Measurements from ENCODE around the gene ABHD17A. TPM values are rescaled to one million over a fixed set of nuclear protein-coding genes. Genes with fewer than 3 reads are reported as not detected.

The ABHD17A gene
- total and polyA plus RNA-seq, 2 of the 8 experiments (the other 6 are each of a cell fraction or from before 2014, with no cell fraction given), result 41.2 to 87.4 TPM

DNA sequence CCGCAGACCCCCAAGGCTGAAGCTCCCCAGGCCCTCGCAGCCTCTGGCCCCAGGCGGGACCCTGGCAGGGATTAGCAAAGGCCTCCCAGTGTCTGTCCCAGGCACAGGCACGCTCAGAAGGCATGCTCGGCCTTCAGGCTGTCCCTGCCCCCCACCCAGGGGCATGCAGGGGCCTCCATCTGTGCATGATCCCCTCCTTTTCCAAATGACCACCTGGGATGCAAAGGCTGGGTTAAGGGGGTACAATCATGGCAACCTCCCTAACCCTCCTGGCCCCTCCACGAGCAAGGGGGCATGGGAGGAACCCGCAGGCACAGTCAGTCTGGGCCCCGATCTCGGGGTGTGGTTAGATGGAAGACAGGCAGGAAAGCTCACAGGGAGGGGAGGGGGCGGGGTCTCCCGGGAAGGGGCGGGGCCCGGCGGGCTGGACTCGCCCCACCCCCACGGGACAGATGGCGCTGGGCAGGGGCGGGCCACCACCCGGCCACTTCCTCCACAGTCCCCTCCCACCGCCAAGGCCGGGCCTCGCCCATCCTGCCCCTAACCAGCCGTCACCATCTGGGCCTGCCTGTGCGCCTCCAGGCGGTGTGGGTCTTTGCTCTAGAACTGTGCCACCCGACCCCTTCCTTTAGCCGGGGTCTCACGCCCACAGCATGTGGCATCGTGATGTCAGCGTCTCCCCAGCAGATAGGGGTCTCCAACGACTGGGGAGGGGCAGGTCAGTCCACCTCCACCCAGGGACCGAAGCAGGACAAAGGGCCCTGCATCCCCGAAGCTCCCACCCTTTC, 30.1 kb downstream of the ABHD17A start (continued):
- peak in 1 of 2 experiments; percentile 49; a peak in 1 of 4 replicates for TF ChIP-seq SIN3A (conservative IDR thresholded peaks at IDR 0.05 in 1 of 2, IDR thresholded peaks at IDR 0.05 in 1 of 2; ENCODE audit: low read depth in 1 of 2, low read length in 2 of 2)
- no peak for TF ChIP-seq KDM5A (IDR thresholded peaks at IDR 0.05; ENCODE audit: low read length)
- 0 out of 2 replicates have a peak, but pooled peaks have one; percentile 21 for TF ChIP-seq TAF1 (IDR thresholded peaks at IDR 0.05; ENCODE audit: low read depth, low read length)
- TF ChIP-seq RFX5 (IDR thresholded peaks at IDR 0.05; ENCODE audit: borderline replicate concordance, low read depth, low read length), result no peak
